ENCODE measurements around the gene CA5B. TPM values are rescaled to one million over a fixed set of nuclear protein-coding genes. Genes with fewer than 3 reads are reported as not detected.
"Not testable (repeated sequence)": the region's sequence is repeated elsewhere in the genome, so short reads cannot be mapped to it uniquely, and the experiment has no call there.

Gene CA5B
- 4.2 TPM for total RNA-seq

GRCh38 chrX:15737959-15738902, at the start of gene CA5B:
TSS of gene CA5B (plus strand) at chrX:15738270. CDS start at chrX:15750024, 11,754 bp downstream.
- Histone ChIP-seq H3K4me3 (ENCODE audit: low read length in 3 of 3) (peak within 1 kb of the TSS; percentile 72 to 74 (median 73)), H3K9ac (ENCODE audit: low read depth in 1 of 3, low read length in 3 of 3) (peak within 1 kb of the TSS; percentile 34 to 60 (median 57)), H3K36me3 (ENCODE audit: control insufficient read depth in 3 of 3, insufficient read depth in 3 of 3, low read length in 3 of 3) (no peaks in the 10 kb centered on the region), H3K4me1 (ENCODE audit: control insufficient read depth in 3 of 3, insufficient read depth in 3 of 3, low read length in 3 of 3) (peaks cover 0 to 7% (median 5%) of the 10 kb centered on the region in 3 donors), H3K9me3 (ENCODE audit: control insufficient read depth in 3 of 3, low read length in 3 of 3) (no peaks in the 10 kb centered on the region), H3K27ac (ENCODE audit: low read depth, low read length) (no peak within 1 kb of the TSS), H3K27me3 (ENCODE audit: control insufficient read depth in 3 of 3, insufficient read depth in 3 of 3, low read length in 3 of 3) (peaks cover 0 to 4% (median 0%) of the 10 kb centered on the region in 3 donors)

DNA sequence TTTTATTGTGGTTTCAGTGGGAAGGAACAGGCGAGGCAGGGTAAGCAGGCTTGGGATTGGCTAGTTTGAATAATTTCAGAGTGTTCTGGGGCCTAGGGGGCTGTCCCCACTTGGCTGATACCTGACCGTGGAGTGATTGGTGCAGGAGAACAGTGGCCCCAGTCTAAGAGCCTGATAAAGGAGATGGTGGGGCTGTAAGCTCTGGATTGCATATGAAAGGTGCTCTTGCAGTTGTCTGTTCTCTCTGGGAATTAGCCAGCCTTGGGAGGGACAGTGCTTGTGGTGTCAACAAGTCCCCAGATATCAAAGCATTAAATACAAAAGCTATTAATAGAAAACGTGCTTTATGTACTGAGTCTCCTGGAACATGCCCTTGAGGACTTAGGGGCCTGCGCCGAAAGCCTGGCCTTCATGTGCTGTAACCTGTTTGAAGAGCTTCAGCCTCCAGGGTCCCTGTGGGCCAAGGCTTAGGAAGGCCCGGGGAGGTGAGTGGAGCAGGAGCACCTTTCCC, 43.1 kb upstream of the CA5B start:
- peaks cover 7 to 10% (median 8%) of the 10 kb centered on the region in 3 donors for H3K4me1 ChIP-seq (ENCODE audit: control insufficient read depth in 3 of 3, insufficient read depth in 3 of 3, low read length in 3 of 3)
- H3K9ac ChIP-seq (ENCODE audit: low read depth in 1 of 3, low read length in 3 of 3) = peak overlapping the region in 1 of 3 donors; percentile 33
- no peaks in the 10 kb centered on the region for H3K9me3 ChIP-seq (ENCODE audit: control insufficient read depth in 3 of 3, low read length in 3 of 3)
- no peaks in the 10 kb centered on the region for H3K27me3 ChIP-seq (ENCODE audit: control insufficient read depth in 3 of 3, insufficient read depth in 3 of 3, low read length in 3 of 3)
- no peak overlapping the region for H3K4me3 ChIP-seq (ENCODE audit: low read length in 3 of 3)
- H3K36me3 ChIP-seq (ENCODE audit: control insufficient read depth in 3 of 3, insufficient read depth in 3 of 3, low read length in 3 of 3) = no peaks in the 10 kb centered on the region
- peak overlapping the region; percentile 42 for H3K27ac ChIP-seq (ENCODE audit: low read depth, low read length)

DNA sequence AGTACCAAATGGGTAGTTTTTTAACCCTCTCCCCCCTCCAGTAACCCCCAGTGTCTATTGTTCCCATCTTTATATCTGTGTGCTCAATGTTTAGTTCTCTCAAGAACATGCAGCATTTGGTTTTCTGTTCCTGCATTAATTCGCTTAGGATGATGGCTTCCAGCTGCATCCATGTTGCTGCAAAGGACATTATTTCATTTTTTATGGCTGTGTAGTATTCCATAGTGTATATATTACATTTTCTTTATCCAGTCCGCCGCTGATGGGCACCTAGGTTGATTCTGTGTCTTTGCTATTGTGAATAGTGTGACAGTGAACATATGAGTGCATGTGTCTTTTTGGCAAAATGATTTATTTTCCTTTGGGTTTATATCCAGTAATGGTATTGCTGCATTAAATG, 41.6 kb upstream of the CA5B start:
- H3K4me3 ChIP-seq (ENCODE audit: low read length in 3 of 3) = no peak overlapping the region
- H3K27ac ChIP-seq (ENCODE audit: low read depth, low read length) = no peak overlapping the region
- H3K27me3 ChIP-seq (ENCODE audit: control insufficient read depth in 3 of 3, insufficient read depth in 3 of 3, low read length in 3 of 3) = no peaks in the 10 kb centered on the region
- H3K4me1 ChIP-seq (ENCODE audit: control insufficient read depth in 3 of 3, insufficient read depth in 3 of 3, low read length in 3 of 3) = peaks cover 7 to 10% (median 8%) of the 10 kb centered on the region in 3 donors
- H3K9ac ChIP-seq (ENCODE audit: low read depth in 1 of 3, low read length in 3 of 3) = no peak overlapping the region
- H3K36me3 ChIP-seq (ENCODE audit: control insufficient read depth in 3 of 3, insufficient read depth in 3 of 3, low read length in 3 of 3) = peaks cover 0 to 4% (median 0%) of the 10 kb centered on the region in 3 donors
- no peaks in the 10 kb centered on the region for H3K9me3 ChIP-seq (ENCODE audit: control insufficient read depth in 3 of 3, low read length in 3 of 3)

- Histone ChIP-seq H3K27me3 (ENCODE audit: control insufficient read depth in 3 of 3, insufficient read depth in 3 of 3, low read length in 3 of 3) (no peaks in the 10 kb centered on the region), H3K9me3 (ENCODE audit: control insufficient read depth in 3 of 3, low read length in 3 of 3) (no peaks in the 10 kb centered on the region), H3K27ac (ENCODE audit: low read depth, low read length) (no peak overlapping the region), H3K4me3 (ENCODE audit: low read length in 3 of 3) (no peak overlapping the region), H3K9ac (ENCODE audit: low read depth in 1 of 3, low read length in 3 of 3) (no peak overlapping the region), H3K36me3 (ENCODE audit: control insufficient read depth in 3 of 3, insufficient read depth in 3 of 3, low read length in 3 of 3) (peaks cover 0 to 4% (median 0%) of the 10 kb centered on the region in 3 donors), H3K4me1 (ENCODE audit: control insufficient read depth in 3 of 3, insufficient read depth in 3 of 3, low read length in 3 of 3) (no peaks in the 10 kb centered on the region)
Measured at GRCh38 chrX:15702488-15703371, 35.3 kb upstream of the CA5B start.

DNA sequence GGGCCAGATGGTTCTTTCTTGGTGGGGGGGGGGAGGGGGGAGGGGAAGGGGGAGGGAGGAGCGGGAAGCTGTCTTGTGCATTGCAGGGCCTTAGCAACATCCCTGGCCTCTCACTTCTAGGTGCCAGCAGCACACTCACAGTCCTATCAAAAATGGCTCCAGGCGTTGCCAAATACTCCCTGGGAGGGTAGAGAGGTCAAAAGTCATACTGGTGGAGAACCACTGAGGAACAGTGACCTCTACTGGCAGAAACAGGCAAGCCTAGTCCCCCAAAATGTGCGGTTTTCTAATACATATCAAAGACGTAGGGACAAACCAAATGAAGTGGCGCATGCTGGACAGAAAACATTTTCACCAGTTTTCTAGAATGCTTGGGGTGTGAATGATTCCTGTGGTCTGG, 34.3 kb upstream of the CA5B start:
- H3K9ac ChIP-seq (ENCODE audit: low read depth in 1 of 3, low read length in 3 of 3); H3K27me3 ChIP-seq (ENCODE audit: control insufficient read depth in 3 of 3, insufficient read depth in 3 of 3, low read length in 3 of 3); H3K27ac ChIP-seq (ENCODE audit: low read depth, low read length); H3K4me3 ChIP-seq (ENCODE audit: low read length in 3 of 3); H3K4me1 ChIP-seq (ENCODE audit: control insufficient read depth in 3 of 3, insufficient read depth in 3 of 3, low read length in 3 of 3); H3K9me3 ChIP-seq (ENCODE audit: control insufficient read depth in 3 of 3, low read length in 3 of 3); H3K36me3 ChIP-seq (ENCODE audit: control insufficient read depth in 3 of 3, insufficient read depth in 3 of 3, low read length in 3 of 3): not testable (repeated sequence)

- H3K4me3 ChIP-seq (ENCODE audit: low read length in 3 of 3); H3K9me3 ChIP-seq (ENCODE audit: control insufficient read depth in 3 of 3, low read length in 3 of 3); H3K27me3 ChIP-seq (ENCODE audit: control insufficient read depth in 3 of 3, insufficient read depth in 3 of 3, low read length in 3 of 3); H3K36me3 ChIP-seq (ENCODE audit: control insufficient read depth in 3 of 3, insufficient read depth in 3 of 3, low read length in 3 of 3); H3K9ac ChIP-seq (ENCODE audit: low read depth in 1 of 3, low read length in 3 of 3); H3K4me1 ChIP-seq (ENCODE audit: control insufficient read depth in 3 of 3, insufficient read depth in 3 of 3, low read length in 3 of 3); H3K27ac ChIP-seq (ENCODE audit: low read depth, low read length): not testable (repeated sequence)
Measured at GRCh38 chrX:15704273-15704672, 33.8 kb upstream of the CA5B start.

GRCh38 chrX:15714529-15714928, 23.5 kb upstream of the CA5B start:
- no peak overlapping the region for H3K9ac ChIP-seq (ENCODE audit: low read depth in 1 of 3, low read length in 3 of 3)
- no peaks in the 10 kb centered on the region for H3K27me3 ChIP-seq (ENCODE audit: control insufficient read depth in 3 of 3, insufficient read depth in 3 of 3, low read length in 3 of 3)
- peaks cover 0 to 8% (median 5%) of the 10 kb centered on the region in 3 donors for H3K4me1 ChIP-seq (ENCODE audit: control insufficient read depth in 3 of 3, insufficient read depth in 3 of 3, low read length in 3 of 3)
- H3K9me3 ChIP-seq (ENCODE audit: control insufficient read depth in 3 of 3, low read length in 3 of 3) = no peaks in the 10 kb centered on the region
- H3K27ac ChIP-seq (ENCODE audit: low read depth, low read length) = no peak overlapping the region
- no peak overlapping the region for H3K4me3 ChIP-seq (ENCODE audit: low read length in 3 of 3)
- H3K36me3 ChIP-seq (ENCODE audit: control insufficient read depth in 3 of 3, insufficient read depth in 3 of 3, low read length in 3 of 3) = no peaks in the 10 kb centered on the region

GRCh38 chrX:15718283-15718970, 19.6 kb upstream of the CA5B start:
- no peaks in the 10 kb centered on the region for H3K9me3 ChIP-seq (ENCODE audit: control insufficient read depth in 3 of 3, low read length in 3 of 3)
- peaks cover 0 to 8% (median 5%) of the 10 kb centered on the region in 3 donors for H3K4me1 ChIP-seq (ENCODE audit: control insufficient read depth in 3 of 3, insufficient read depth in 3 of 3, low read length in 3 of 3)
- no peaks in the 10 kb centered on the region for H3K27me3 ChIP-seq (ENCODE audit: control insufficient read depth in 3 of 3, insufficient read depth in 3 of 3, low read length in 3 of 3)
- H3K36me3 ChIP-seq (ENCODE audit: control insufficient read depth in 3 of 3, insufficient read depth in 3 of 3, low read length in 3 of 3) = no peaks in the 10 kb centered on the region
- H3K9ac ChIP-seq (ENCODE audit: low read depth in 1 of 3, low read length in 3 of 3) = no peak overlapping the region
- no peak overlapping the region for H3K4me3 ChIP-seq (ENCODE audit: low read length in 3 of 3)
- no peak overlapping the region for H3K27ac ChIP-seq (ENCODE audit: low read depth, low read length)

GRCh38 chrX:15719324-15719968, 18.6 kb upstream of the CA5B start:
- no peak overlapping the region for H3K4me3 ChIP-seq (ENCODE audit: low read length in 3 of 3)

More at GRCh38 chrX:15719324-15719968, 18.6 kb upstream of the CA5B start:
- Histone ChIP-seq H3K27me3 (ENCODE audit: control insufficient read depth in 3 of 3, insufficient read depth in 3 of 3, low read length in 3 of 3) (no peaks in the 10 kb centered on the region), H3K36me3 (ENCODE audit: control insufficient read depth in 3 of 3, insufficient read depth in 3 of 3, low read length in 3 of 3) (no peaks in the 10 kb centered on the region), H3K9me3 (ENCODE audit: control insufficient read depth in 3 of 3, low read length in 3 of 3) (no peaks in the 10 kb centered on the region), H3K27ac (ENCODE audit: low read depth, low read length) (no peak overlapping the region), H3K9ac (ENCODE audit: low read depth in 1 of 3, low read length in 3 of 3) (no peak overlapping the region), H3K4me1 (ENCODE audit: control insufficient read depth in 3 of 3, insufficient read depth in 3 of 3, low read length in 3 of 3) (peaks cover 0 to 8% (median 5%) of the 10 kb centered on the region in 3 donors)

All from skeletal muscle tissue (tissue), 4 donors.